PC-9 (cell line): ENCODE measurements around the gene TMEM238L. TPM values are rescaled to one million over a fixed set of nuclear protein-coding genes. Genes with fewer than 3 reads are reported as not detected.
A peak's percentile ranks its signal among the peaks of the same experiment; 100 is the strongest.

Experiments used
- BruUV-seq: library from RNA; stranded (reverse); fragments of 400-500 nt; replicated peaks from 2 replicates; lab custom pipeline; 2021; lab: Mats Ljungman, UMichigan
- CTCF ChIA-PET: fragments of 300-600 bp; sonication (Branson Sonifier 250); formaldehyde crosslinking; loops from one replicate; lab custom pipeline; 2022; ENCODE audit warnings: antibody characterized with exemption; lab: Charles Lee
- POLR2A ChIA-PET: fragments of 300-600 bp; sonication (Branson Sonifier 250); formaldehyde crosslinking; loops from one replicate; lab custom pipeline; 2022; ENCODE audit warnings: antibody characterized with exemption; ENCODE audit not compliant: unreplicated experiment; lab: Charles Lee
- DNase-seq, 2 experiments: peaks; one replicate each; pipeline versions ENCODE4 v3.0.0 to v3.0.0-alpha.2; 2015 to 2022; ENCODE audit warnings: mixed read lengths in 1 of 2
- H2AFZ ChIP-seq: fragments of 200-600 bp; sonication (generic); 2 replicates; pipeline ENCODE4 v1.8.1; 2017; ENCODE audit warnings: antibody characterized with exemption
- H3F3A ChIP-seq: fragments of 200-600 bp; sonication (generic); 2 replicates; pipeline ENCODE4 v1.8.1; 2017; ENCODE audit warnings: antibody characterized with exemption, mild to moderate bottlenecking, low read depth; ENCODE audit not compliant: insufficient read depth
- H3K27ac ChIP-seq: fragments of 200-600 bp; sonication (generic); 2 replicates; pipeline ENCODE4 v1.6.1; 2016; ENCODE audit warnings: mixed run types
- H3K27me3 ChIP-seq: fragments of 200-600 bp; sonication (generic); 2 replicates; pipeline ENCODE4 v1.6.1; 2016; ENCODE audit warnings: low read depth, mixed run types; ENCODE audit not compliant: insufficient read depth
- H3K36me3 ChIP-seq: fragments of 200-600 bp; sonication (generic); 2 replicates; pipeline ENCODE4 v1.6.1; 2016; ENCODE audit warnings: low read depth, mixed run types
- H3K4me1 ChIP-seq: fragments of 200-600 bp; sonication (generic); replicated peaks from 2 replicates; pipeline ENCODE4 v1.6.1; 2016; ENCODE audit warnings: mixed run types; ENCODE audit not compliant: insufficient read depth
- H3K4me2 ChIP-seq: fragments of 200-600 bp; sonication (generic); 2 replicates; pipeline ENCODE4 v1.6.1; 2017; ENCODE audit warnings: mixed run types
- H3K4me3 ChIP-seq: fragments of 200-600 bp; sonication (generic); 2 replicates; pipeline ENCODE4 v1.6.1; 2016; ENCODE audit warnings: mixed run types
- H3K79me2 ChIP-seq: fragments of 200-600 bp; sonication (generic); 2 replicates; pipeline ENCODE4 v1.6.1; 2017; ENCODE audit warnings: low read depth, mixed run types
- H3K9me2 ChIP-seq: fragments of 200-600 bp; sonication (generic); 2 replicates; pipeline ENCODE4 v1.8.1; 2017; ENCODE audit warnings: mild to moderate bottlenecking; ENCODE audit not compliant: insufficient read depth
- H3K9me3 ChIP-seq: fragments of 200-600 bp; sonication (generic); 2 replicates; pipeline ENCODE4 v1.8.1; 2016; ENCODE audit warnings: low read depth; ENCODE audit not compliant: insufficient read depth
- H4K20me1 ChIP-seq: fragments of 200-600 bp; sonication (generic); 2 replicates; pipeline ENCODE4 v1.8.1; 2017; ENCODE audit not compliant: insufficient read depth
- EZH2 ChIP-seq: fragments of 200-600 bp; sonication (generic); IDR thresholded peaks from 2 replicates; pipeline ENCODE4 v1.8.0; 2017; ENCODE audit warnings: antibody characterized with exemption, low read depth
- intact Hi-C: fragments of 100-400 bp; cut with micrococcal nuclease; formaldehyde crosslinking; loops from one replicate; pipeline ENCODE4 v1.10.0; 2022; ENCODE audit not compliant: unreplicated experiment
- total RNA-seq: library from RNA; stranded (reverse); gene quantifications from 2 replicates; pipeline ENCODE4 v1.2.3, GENCODE V29; 2021
- TF ChIP-seq, protein P1 (sequence below): fragments of 200-600 bp; sonication (generic); conservative IDR thresholded peaks from 2 replicates; pipeline ENCODE4 v1.6.1; 2017; ENCODE audit warnings: mixed run types, antibody characterized with exemption, mild to moderate bottlenecking, moderate library complexity

TMEM238L gene
- total RNA-seq, 1 experiment from 2014 or later, result not detected

GRCh38 chr17:10844621-10845387 is 40.9 kb upstream of the TMEM238L start:
- intact Hi-C loops, result loop anchor here (1.0 to 5.0 kb wide), 4 partner anchors 93 to 213 kb away; no protein-coding TSS in a partner anchor
- Histone ChIP-seq H2AFZ (no peak overlapping the region), H3K9me3 (no peaks in the 10 kb centered on the region), H3K9me2 (no peaks in the 10 kb centered on the region), H3K4me3 (no peak overlapping the region), H3K79me2 (no peaks in the 10 kb centered on the region), H3K4me1 (no peaks in the 10 kb centered on the region), H3K4me2 (no peak overlapping the region), H3K36me3 (no peaks in the 10 kb centered on the region), H3K27me3 (0 out of 2 replicates have a peak, but pooled peaks cover 2% of the 10 kb centered on the region), H4K20me1 (no peaks in the 10 kb centered on the region), H3F3A (no peaks in the 10 kb centered on the region), H3K27ac (no peak overlapping the region)
- DNase-seq, result peak in 1 of 2 experiments; percentile 38
- no TSS peak for BruUV-seq
- ChIA-PET CTCF (interaction anchor here (0.6 to 1.0 kb wide), 3 partner anchors 108 to 1575 kb away, joined by 3 to 4 read pairs (median 3); no protein-coding TSS in a partner anchor), POLR2A (no interaction called here)
- TF ChIP-seq, protein P1, sequence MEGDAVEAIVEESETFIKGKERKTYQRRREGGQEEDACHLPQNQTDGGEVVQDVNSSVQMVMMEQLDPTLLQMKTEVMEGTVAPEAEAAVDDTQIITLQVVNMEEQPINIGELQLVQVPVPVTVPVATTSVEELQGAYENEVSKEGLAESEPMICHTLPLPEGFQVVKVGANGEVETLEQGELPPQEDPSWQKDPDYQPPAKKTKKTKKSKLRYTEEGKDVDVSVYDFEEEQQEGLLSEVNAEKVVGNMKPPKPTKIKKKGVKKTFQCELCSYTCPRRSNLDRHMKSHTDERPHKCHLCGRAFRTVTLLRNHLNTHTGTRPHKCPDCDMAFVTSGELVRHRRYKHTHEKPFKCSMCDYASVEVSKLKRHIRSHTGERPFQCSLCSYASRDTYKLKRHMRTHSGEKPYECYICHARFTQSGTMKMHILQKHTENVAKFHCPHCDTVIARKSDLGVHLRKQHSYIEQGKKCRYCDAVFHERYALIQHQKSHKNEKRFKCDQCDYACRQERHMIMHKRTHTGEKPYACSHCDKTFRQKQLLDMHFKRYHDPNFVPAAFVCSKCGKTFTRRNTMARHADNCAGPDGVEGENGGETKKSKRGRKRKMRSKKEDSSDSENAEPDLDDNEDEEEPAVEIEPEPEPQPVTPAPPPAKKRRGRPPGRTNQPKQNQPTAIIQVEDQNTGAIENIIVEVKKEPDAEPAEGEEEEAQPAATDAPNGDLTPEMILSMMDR, result peak; percentile 81
- TF ChIP-seq EZH2, result no peak

- BruUV-seq, result no TSS peak
- intact Hi-C loops, result no loop called here
These were observed 39.9 kb upstream of the TMEM238L start for GRCh38 chr17:10843811-10844210.

GRCh38 chr17:10842658-10843057 is 38.8 kb upstream of the TMEM238L start:
- Histone ChIP-seq H3F3A (no peaks in the 10 kb centered on the region), H3K4me2 (no peak overlapping the region), H3K36me3 (no peaks in the 10 kb centered on the region), H3K27me3 (peaks cover 12% of the 10 kb centered on the region; the same call in 1 of the 2 replicates), H4K20me1 (no peaks in the 10 kb centered on the region), H3K9me3 (no peaks in the 10 kb centered on the region), H3K27ac (no peak overlapping the region), H3K79me2 (no peaks in the 10 kb centered on the region), H3K9me2 (no peaks in the 10 kb centered on the region), H3K4me1 (no peaks in the 10 kb centered on the region), H2AFZ (no peak overlapping the region), H3K4me3 (no peak overlapping the region)
- ChIA-PET POLR2A (no interaction called here), CTCF (interaction anchor here (0.7 kb wide), 1 partner anchor 226 kb away, joined by 6 read pairs; no protein-coding TSS in a partner anchor)
- BruUV-seq, result no TSS peak
- DNase-seq, result no peak
- intact Hi-C loops, result no loop called here
- TF ChIP-seq EZH2, result no peak
- TF ChIP-seq, protein P1, result no peak

More at GRCh38 chr17:10843811-10844210, 39.9 kb upstream of the TMEM238L start:
- Histone ChIP-seq H3K4me2 (no peak overlapping the region), H3K4me3 (no peak overlapping the region), H3K9me2 (no peaks in the 10 kb centered on the region), H3K4me1 (no peaks in the 10 kb centered on the region), H3K27ac (no peak overlapping the region), H3K79me2 (no peaks in the 10 kb centered on the region), H3K27me3 (peaks cover 2% of the 10 kb centered on the region; the same call in 1 of the 2 replicates), H4K20me1 (no peaks in the 10 kb centered on the region), H3F3A (no peaks in the 10 kb centered on the region), H3K9me3 (no peaks in the 10 kb centered on the region), H2AFZ (no peak overlapping the region), H3K36me3 (no peaks in the 10 kb centered on the region)
- no peak for DNase-seq
- CTCF ChIA-PET, result no interaction called here
- POLR2A ChIA-PET, result no interaction called here
- TF ChIP-seq EZH2, result no peak
- TF ChIP-seq, protein P1, result no peak
